ENCODE data around the gene ADAMTS17.

The ADAMTS17 gene

DNA sequence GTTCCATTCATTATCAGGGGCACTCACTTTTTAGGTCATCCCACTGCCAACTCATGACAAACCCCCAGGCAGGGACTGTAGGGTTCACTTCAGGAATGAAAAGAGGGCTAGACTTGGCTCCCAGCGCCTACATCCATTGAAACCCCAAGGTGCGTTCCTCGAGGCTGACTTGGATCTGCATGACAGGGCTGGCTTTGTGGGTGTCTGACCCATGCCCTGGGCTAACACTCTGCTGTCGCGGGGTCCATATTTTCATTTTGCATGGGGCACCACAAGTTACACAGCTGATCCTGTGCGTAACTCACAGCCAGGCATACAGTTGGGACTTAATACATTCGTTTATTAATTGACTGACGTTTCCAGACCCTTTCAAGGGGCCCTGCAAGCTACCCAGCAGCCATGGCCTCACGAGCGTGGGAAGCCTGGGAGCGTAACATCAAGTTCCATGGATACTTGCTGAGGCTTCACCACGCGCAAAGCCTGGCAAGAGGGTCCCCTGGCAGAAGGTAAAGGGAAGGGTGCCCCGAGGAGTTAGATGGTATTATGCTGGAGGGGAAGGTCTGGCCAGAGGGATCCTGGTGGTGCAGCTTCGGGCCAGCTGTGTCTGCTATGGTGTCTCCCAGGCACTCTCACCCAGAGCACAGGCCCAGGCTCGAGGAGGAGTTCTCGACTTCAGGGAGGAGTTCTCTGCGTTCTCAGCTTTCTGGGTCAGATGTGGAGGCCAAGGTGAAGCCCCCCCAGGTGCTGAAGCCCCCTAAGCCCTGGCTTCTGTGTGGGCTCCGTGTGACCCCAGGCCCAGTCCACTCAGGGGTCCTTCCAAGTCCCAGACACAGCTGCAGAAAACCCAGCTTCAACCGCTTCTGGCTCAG lies 85.4 kb downstream of the ADAMTS17 start:
- TF ChIP-seq, protein P1, sequence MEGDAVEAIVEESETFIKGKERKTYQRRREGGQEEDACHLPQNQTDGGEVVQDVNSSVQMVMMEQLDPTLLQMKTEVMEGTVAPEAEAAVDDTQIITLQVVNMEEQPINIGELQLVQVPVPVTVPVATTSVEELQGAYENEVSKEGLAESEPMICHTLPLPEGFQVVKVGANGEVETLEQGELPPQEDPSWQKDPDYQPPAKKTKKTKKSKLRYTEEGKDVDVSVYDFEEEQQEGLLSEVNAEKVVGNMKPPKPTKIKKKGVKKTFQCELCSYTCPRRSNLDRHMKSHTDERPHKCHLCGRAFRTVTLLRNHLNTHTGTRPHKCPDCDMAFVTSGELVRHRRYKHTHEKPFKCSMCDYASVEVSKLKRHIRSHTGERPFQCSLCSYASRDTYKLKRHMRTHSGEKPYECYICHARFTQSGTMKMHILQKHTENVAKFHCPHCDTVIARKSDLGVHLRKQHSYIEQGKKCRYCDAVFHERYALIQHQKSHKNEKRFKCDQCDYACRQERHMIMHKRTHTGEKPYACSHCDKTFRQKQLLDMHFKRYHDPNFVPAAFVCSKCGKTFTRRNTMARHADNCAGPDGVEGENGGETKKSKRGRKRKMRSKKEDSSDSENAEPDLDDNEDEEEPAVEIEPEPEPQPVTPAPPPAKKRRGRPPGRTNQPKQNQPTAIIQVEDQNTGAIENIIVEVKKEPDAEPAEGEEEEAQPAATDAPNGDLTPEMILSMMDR (IDR thresholded peaks at IDR 0.05; ENCODE audit: borderline replicate concordance, control extremely low read depth, extremely low read depth, insufficient read depth, missing control alignments): no peak
- no peak for DNase-seq (ENCODE audit: low spot score)
- in situ Hi-C loops (cut with MboI; ENCODE audit: low sequenced_read_pairs, unreplicated experiment): no loop called here

DNA sequence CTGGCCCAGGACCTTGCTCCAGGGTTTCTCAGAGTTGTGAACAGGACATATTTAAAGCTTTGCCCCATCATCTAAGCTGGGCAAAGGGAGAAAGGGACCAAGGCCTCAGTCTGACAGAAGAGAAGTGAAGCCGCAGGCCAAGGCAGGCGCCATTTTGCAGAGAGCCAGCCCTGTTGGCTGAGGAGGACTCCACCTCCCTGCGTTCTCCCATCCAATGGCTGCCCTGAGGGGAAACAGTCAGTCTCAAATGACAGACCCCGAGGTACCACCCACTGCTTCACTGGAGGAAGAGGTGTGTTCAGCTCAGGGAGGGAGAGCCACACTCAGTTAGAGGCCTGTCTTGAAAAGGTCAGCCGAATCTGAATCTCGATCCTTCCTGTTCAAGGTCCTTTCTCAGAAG lies 86.1 kb downstream of the ADAMTS17 start:
- TF ChIP-seq, protein P1 (IDR thresholded peaks at IDR 0.05; ENCODE audit: borderline replicate concordance, control extremely low read depth, extremely low read depth, insufficient read depth, missing control alignments): no peak
- DNase-seq (ENCODE audit: low spot score): no peak
- in situ Hi-C loops (cut with MboI; ENCODE audit: low sequenced_read_pairs, unreplicated experiment): no loop called here

DNA sequence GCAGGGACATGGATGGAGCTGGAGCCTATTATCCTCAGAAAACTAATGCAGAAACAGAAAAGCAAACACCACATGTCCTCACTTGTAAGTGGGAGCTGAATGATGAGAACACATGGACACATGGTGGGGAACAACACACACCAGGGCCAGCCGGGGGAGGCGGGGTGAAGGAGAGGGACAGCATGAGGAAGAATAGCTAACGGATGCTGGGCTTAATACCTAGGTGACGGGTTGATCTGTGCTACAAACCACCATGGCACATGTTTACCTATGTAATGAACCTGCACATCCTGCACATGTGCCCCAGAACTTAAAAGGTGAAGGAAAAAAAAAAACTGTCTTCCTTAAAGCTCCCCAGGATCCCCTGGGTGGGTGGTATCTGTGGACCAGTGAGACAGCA lies 87.1 kb downstream of the ADAMTS17 start:
- TF ChIP-seq, protein P1 (IDR thresholded peaks at IDR 0.05; ENCODE audit: borderline replicate concordance, control extremely low read depth, extremely low read depth, insufficient read depth, missing control alignments): no peak
- DNase-seq (ENCODE audit: low spot score): no peak
- in situ Hi-C loops (cut with MboI; ENCODE audit: low sequenced_read_pairs, unreplicated experiment): no loop called here

DNA sequence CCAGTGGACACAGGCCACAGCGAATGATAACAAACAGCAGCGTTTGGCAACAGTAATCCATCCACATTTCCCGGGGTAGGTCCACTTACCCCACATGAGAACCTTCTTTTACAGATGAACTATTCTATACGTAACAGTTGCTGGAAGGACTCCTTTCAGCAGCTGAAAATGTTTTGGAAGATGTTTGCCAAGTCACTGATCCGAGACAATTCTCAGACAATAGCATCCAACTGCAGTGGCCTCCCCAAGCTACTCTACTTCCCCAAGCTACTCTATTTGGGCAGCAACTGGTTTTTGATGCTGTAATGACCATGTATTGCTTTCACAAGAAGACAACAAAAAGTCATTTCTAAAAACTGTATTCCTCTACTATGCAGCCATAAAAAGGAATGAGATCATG lies 87.5 kb downstream of the ADAMTS17 start:
- no peak for DNase-seq (ENCODE audit: low spot score)
- in situ Hi-C loops (cut with MboI; ENCODE audit: low sequenced_read_pairs, unreplicated experiment): no loop called here
- TF ChIP-seq, protein P1 (IDR thresholded peaks at IDR 0.05; ENCODE audit: borderline replicate concordance, control extremely low read depth, extremely low read depth, insufficient read depth, missing control alignments): no peak

DNA sequence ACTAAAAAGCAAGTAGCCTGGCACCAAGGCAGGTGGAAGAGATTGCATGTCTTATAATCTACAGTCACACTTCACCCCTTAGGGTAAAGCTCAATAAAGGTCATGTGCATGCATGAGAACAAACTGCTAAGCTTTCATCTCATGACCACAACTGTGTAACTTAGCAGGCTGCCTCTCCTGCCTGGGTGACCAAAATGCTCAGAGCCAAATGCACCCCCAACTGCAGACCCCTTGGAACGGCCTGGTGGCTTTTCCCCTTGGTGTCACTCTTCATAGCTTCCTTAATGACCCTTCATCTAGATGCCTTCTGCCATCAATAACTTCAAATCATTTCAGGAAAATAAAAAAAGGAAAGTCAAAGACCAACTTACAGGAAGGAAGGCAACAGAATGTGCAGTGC lies 88.1 kb downstream of the ADAMTS17 start:
- in situ Hi-C loops (cut with MboI; ENCODE audit: low sequenced_read_pairs, unreplicated experiment): no loop called here
- TF ChIP-seq, protein P1 (IDR thresholded peaks at IDR 0.05; ENCODE audit: borderline replicate concordance, control extremely low read depth, extremely low read depth, insufficient read depth, missing control alignments): no peak
- DNase-seq (ENCODE audit: low spot score): no peak

DNA sequence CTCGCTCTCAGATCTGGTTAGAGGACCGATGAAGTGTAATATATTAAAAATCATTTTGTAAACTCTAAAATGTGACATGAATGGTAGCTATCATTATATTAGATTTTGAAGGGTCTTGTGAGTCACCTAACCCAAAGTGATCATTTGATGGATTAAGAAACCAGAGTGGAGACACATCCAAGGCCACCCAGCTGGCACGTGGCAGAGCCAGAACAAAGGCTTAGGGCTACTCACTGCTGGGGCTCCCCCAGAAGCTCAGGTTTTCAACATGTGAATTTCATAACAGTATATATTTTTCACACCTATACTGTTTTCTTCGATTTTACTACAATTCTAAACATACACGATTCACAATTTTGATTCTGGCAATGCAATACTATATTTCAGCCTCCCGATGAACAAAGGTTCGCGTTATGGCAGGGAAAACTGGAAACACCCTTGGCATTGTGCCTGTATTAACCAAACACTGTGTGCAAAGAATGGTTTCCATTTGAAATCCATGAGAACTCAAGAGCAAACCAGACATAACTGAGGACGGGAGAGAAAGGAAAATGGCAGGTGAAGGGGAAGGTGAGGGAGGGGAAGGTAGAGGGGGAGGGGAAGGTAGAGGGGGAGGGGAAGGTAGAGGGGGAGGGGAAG lies 88.9 kb downstream of the ADAMTS17 start:
- in situ Hi-C loops (cut with MboI; ENCODE audit: low sequenced_read_pairs, unreplicated experiment): no loop called here

More for the DNA sequence above, 88.9 kb downstream of the ADAMTS17 start:
- DNase-seq (ENCODE audit: low spot score): no peak
- TF ChIP-seq, protein P1 (IDR thresholded peaks at IDR 0.05; ENCODE audit: borderline replicate concordance, control extremely low read depth, extremely low read depth, insufficient read depth, missing control alignments): no peak

Measured in GM13976 (cell line).